Fibroblast of the aortic adventitia (primary cell): ENCODE results near the gene SLAMF6. TPM values are rescaled to one million over a fixed set of nuclear protein-coding genes. Genes with fewer than 3 reads are reported as not detected.

Experiments used
- DNase-seq: peaks from one replicate; pipeline ENCODE4 v3.0.0-alpha.2; 2010; ENCODE audit warnings: low read depth
- H3K4me3 ChIP-seq: 2 replicates; pipeline ENCODE4 v1.5.1; 2011; ENCODE audit warnings: low read depth, mild to moderate bottlenecking, control low read depth, low read length, moderate library complexity
- total RNA-seq: library from RNA; depleted of rRNA; stranded (reverse); fragments of >200 nt; gene quantifications from 2 replicates; pipeline ENCODE4 v1.2.3, GENCODE V29; 2012; ENCODE audit warnings: low replicate concordance
- TF ChIP-seq, protein P1 (sequence below): IDR thresholded peaks from 2 replicates; pipeline ENCODE4 v1.5.1; 2011; ENCODE audit warnings: mild to moderate bottlenecking, low read length, control low read depth, inconsistent platforms; ENCODE audit not compliant: insufficient read depth

The SLAMF6 gene
- total RNA-seq, 1 donor = not detected

- DNase-seq = no peak
- TF ChIP-seq, protein P1, sequence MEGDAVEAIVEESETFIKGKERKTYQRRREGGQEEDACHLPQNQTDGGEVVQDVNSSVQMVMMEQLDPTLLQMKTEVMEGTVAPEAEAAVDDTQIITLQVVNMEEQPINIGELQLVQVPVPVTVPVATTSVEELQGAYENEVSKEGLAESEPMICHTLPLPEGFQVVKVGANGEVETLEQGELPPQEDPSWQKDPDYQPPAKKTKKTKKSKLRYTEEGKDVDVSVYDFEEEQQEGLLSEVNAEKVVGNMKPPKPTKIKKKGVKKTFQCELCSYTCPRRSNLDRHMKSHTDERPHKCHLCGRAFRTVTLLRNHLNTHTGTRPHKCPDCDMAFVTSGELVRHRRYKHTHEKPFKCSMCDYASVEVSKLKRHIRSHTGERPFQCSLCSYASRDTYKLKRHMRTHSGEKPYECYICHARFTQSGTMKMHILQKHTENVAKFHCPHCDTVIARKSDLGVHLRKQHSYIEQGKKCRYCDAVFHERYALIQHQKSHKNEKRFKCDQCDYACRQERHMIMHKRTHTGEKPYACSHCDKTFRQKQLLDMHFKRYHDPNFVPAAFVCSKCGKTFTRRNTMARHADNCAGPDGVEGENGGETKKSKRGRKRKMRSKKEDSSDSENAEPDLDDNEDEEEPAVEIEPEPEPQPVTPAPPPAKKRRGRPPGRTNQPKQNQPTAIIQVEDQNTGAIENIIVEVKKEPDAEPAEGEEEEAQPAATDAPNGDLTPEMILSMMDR = no peak
- no peak overlapping the region for H3K4me3 ChIP-seq
These were observed 69.6 kb downstream of the SLAMF6 start for GRCh38 chr1:160453443-160453842.

GRCh38 chr1:160451859-160452232, 71.2 kb downstream of the SLAMF6 start:
- no peak overlapping the region for H3K4me3 ChIP-seq
- no peak for DNase-seq
- TF ChIP-seq, protein P1 = no peak

DNA sequence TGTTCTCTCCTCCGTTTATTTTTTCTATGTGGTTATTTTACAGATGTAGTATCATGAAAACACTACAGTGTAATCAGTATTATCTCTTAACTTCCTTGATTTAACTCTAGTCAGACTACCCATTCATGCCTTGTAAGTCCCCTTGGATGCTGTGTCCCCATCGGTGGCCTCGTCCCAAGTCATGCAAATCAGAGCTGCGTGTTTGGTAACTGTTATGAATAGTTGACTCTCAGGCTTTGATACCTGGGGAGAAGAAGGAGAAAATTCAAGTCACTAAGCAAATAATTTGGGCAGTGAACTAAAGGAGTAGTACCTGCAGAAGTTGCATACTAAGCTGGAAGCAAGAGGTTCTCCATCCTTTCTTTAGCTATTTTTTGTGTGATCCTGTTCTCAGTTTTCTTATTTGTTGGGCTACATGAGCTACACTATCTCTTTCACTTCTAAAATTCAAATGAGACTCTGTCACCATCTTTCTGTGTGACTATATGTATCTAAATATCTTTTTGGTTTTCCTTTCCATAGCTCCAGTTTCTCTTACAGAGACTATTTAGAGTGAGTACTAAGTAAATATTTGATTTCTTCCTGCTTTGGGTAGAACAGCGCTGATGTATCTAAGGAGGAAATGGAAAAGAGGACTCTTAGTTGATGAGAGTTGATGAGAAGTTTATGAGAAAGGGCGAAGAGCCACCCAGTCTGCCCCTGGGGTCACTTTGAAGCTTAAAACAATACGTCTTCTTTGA, 71.8 kb downstream of the SLAMF6 start:
- TF ChIP-seq, protein P1 = no peak
- H3K4me3 ChIP-seq = no peak overlapping the region
- DNase-seq = no peak

- TF ChIP-seq, protein P1 = no peak
- H3K4me3 ChIP-seq = no peak overlapping the region
- no peak for DNase-seq
These were observed 73.6 kb downstream of the SLAMF6 start for GRCh38 chr1:160449494-160449893.

DNA sequence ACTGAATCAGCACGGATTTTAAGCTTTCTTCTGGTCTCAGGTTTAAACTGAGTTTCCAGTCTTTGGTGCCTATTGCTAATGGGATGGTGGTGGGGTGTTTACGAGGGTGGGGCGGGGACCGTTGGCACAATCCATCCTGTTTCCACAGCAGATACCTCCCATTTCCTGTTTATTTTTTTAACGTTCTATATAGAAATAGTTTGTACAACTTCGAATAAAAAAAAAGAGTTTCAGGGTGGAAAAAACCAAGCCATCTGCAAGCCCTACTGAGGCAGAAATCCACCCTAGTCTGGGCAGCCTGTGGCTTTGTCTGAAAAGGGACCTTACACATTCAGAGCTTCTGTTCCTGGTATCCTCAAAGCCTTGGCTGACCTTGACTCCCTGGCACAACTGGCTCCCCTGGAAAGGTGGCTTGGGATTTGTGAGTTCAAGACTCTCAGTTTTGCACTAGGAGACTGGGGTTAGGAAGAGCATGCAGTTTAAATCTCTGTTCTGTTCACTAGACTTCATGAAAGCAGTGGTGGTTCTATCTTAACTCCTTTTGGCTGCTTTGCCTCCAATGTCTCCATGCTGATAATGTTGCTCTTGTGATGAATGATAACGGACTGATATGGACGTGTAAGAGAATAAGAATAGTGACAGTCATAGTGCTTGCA, 76.0 kb downstream of the SLAMF6 start:
- TF ChIP-seq, protein P1 = no peak
- no peak overlapping the region for H3K4me3 ChIP-seq
- no peak for DNase-seq

DNA sequence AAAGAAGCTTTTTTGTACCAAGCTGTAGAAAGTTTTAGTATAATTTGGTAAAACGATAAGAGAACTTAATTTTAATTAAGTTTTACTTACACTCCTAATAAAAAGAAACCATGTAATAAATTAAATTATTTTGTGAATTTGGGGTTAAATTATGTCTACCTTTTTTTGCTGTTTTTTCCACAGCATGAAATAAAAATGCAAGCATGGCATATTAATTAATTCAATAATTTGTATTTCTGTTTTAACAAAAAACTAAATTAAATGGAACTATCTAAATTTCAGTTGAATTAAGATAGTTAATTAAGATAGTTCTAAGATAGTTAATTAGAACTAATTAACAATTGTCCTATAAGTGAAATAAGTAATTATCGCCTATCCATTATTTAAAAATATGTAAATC, 83.3 kb downstream of the SLAMF6 start:
- TF ChIP-seq, protein P1 = no peak
- no peak for DNase-seq
- no peak overlapping the region for H3K4me3 ChIP-seq
